HG03378 (cell line): ENCODE results near the gene C5AR2.
"Not testable (repeated sequence)": the region's sequence is repeated elsewhere in the genome, so short reads cannot be mapped to it uniquely, and the experiment has no call there.

ENCODE experiments used
- ATAC-seq: cut with Tn5 transposase; IDR thresholded peaks from one replicate; pipeline ENCODE4 v1.9.1; 2021; ENCODE audit warnings: mild to moderate bottlenecking, moderate library complexity; ENCODE audit not compliant: unreplicated experiment

C5AR2 gene

GRCh38 chr19:47323409-47323808 is 8.6 kb upstream of the C5AR2 start:
- no peak for ATAC-seq

- no peak for ATAC-seq
Observed at GRCh38 chr19:47323872-47324271, 8.1 kb upstream of the C5AR2 start.

- ATAC-seq: no peak
Observed at GRCh38 chr19:47324502-47324901, 7.5 kb upstream of the C5AR2 start.

- no peak for ATAC-seq
Observed at GRCh38 chr19:47330466-47330869, 1.5 kb upstream of the C5AR2 start.

GRCh38 chr19:47331490-47331889 is 485 bp upstream of the C5AR2 start:
- ATAC-seq: no peak

- not testable (repeated sequence) for ATAC-seq
Observed at GRCh38 chr19:47336765-47337718, 5.1 kb downstream of the C5AR2 start.

GRCh38 chr19:47339196-47339880 is 7.4 kb downstream of the C5AR2 start:
- ATAC-seq: no peak

GRCh38 chr19:47340477-47341208 is 8.7 kb downstream of the C5AR2 start:
- ATAC-seq: no peak

- ATAC-seq: no peak
Observed at GRCh38 chr19:47341734-47342133, 9.8 kb downstream of the C5AR2 start.

GRCh38 chr19:47343194-47343802 is 11.3 kb downstream of the C5AR2 start:
- ATAC-seq: no peak

GRCh38 chr19:47344425-47344824 is 12.4 kb downstream of the C5AR2 start:
- no peak for ATAC-seq

- not testable (repeated sequence) for ATAC-seq
Observed at GRCh38 chr19:47346024-47346423, 14.0 kb downstream of the C5AR2 start.

GRCh38 chr19:47348819-47349795 is 17.1 kb downstream of the C5AR2 start, which contains the start of gene DHX34:
DHX34 (plus strand) TSS chr19:47349315; CDS start chr19:47353031, 3,716 bp downstream.
- peak; percentile 77 for ATAC-seq

- no peak for ATAC-seq
Observed at GRCh38 chr19:47350630-47351029, 18.7 kb downstream of the C5AR2 start.

- no peak for ATAC-seq
Observed at GRCh38 chr19:47351548-47351947, 19.6 kb downstream of the C5AR2 start.

- ATAC-seq: no peak
Observed at GRCh38 chr19:47352095-47352494, 20.1 kb downstream of the C5AR2 start.

GRCh38 chr19:47353307-47353712 is 21.3 kb downstream of the C5AR2 start:
- no peak for ATAC-seq

- ATAC-seq: no peak
Observed at GRCh38 chr19:47356900-47357299, 24.9 kb downstream of the C5AR2 start.

- ATAC-seq: no peak
Observed at GRCh38 chr19:47357788-47358680, 26.1 kb downstream of the C5AR2 start.
